Brain pericyte (primary cell): ENCODE data around the gene DSTYK.

Experiments
- DNase-seq: peaks from one replicate; pipeline ENCODE4 v3.0.0-alpha.2; 2012; ENCODE audit warnings: low read depth, low spot score

The DSTYK gene

GRCh38 chr1:205211169-205211838 lies at the start of gene DSTYK:
DSTYK (minus strand) TSS chr1:205211702; CDS start chr1:205211535, 167 bp downstream.
- peak; percentile 88 for DNase-seq

- DNase-seq: no peak
These were observed 48.5 kb upstream of the DSTYK start for GRCh38 chr1:205259998-205260397.

- no peak for DNase-seq
These were observed 47.9 kb upstream of the DSTYK start for GRCh38 chr1:205259324-205259832.

- DNase-seq: peak; percentile 54
These were observed 47.2 kb upstream of the DSTYK start for GRCh38 chr1:205258719-205259118.

GRCh38 chr1:205258261-205258691 lies 46.8 kb upstream of the DSTYK start:
- DNase-seq: no peak

- no peak for DNase-seq
These were observed 46.2 kb upstream of the DSTYK start for GRCh38 chr1:205257735-205258134.

- no peak for DNase-seq
These were observed 45.6 kb upstream of the DSTYK start for GRCh38 chr1:205256951-205257625.

GRCh38 chr1:205255941-205256780 lies 44.7 kb upstream of the DSTYK start:
- DNase-seq: peak; percentile 41

- DNase-seq: no peak
These were observed 40.1 kb upstream of the DSTYK start for GRCh38 chr1:205251576-205251975.

GRCh38 chr1:205250699-205251098 lies 39.2 kb upstream of the DSTYK start:
- DNase-seq: no peak

- DNase-seq: no peak
These were observed 38.1 kb upstream of the DSTYK start for GRCh38 chr1:205249651-205250050.

GRCh38 chr1:205248793-205249601 lies 37.5 kb upstream of the DSTYK start:
- DNase-seq: no peak

GRCh38 chr1:205247130-205247921 lies 35.8 kb upstream of the DSTYK start:
- DNase-seq: no peak

GRCh38 chr1:205246351-205247119 lies 35.0 kb upstream of the DSTYK start:
- no peak for DNase-seq

GRCh38 chr1:205245096-205245495 lies 33.6 kb upstream of the DSTYK start:
- DNase-seq: no peak

- DNase-seq: no peak
These were observed 32.9 kb upstream of the DSTYK start for GRCh38 chr1:205244384-205244783.

GRCh38 chr1:205243350-205244191 lies 32.1 kb upstream of the DSTYK start:
- no peak for DNase-seq

GRCh38 chr1:205241366-205242030 lies 30.0 kb upstream of the DSTYK start:
- DNase-seq: no peak
